ENCODE results near the gene UBA52.

UBA52 gene

DNA sequence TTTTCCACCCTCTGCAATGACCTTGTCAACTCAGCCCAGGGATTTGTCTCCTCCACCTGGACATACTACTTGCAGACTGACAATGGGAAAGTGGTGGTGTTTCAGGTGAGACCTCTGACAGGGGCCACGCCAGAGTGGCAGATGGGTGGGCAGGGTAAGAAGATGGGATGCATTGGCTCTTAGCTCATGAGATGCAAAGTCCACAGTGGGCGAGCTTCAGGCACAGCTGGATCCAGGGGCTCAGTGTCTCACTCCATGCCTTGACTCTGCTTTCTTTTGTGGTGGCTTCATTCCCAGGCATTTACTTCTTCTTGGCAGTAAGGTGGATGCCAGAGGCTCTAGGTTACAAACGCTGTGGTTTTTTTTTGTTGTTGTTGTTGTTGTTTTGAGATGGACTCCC, 44.4 kb downstream of the UBA52 start:
- no peaks in the 10 kb centered on the region for H3K9me3 Mint-ChIP-seq
- H3K36me3 Mint-ChIP-seq (ENCODE audit: low read depth), result no peaks in the 10 kb centered on the region
- H3K4me3 Mint-ChIP-seq, result no peak overlapping the region
- H3K4me1 Mint-ChIP-seq, result peaks cover 14% of the 10 kb centered on the region
- H3K27me3 Mint-ChIP-seq, result peaks cover 54% of the 10 kb centered on the region
- DNase-seq, result no peak
- H3K27ac Mint-ChIP-seq, result no peak overlapping the region
- ATAC-seq, result no peak

DNA sequence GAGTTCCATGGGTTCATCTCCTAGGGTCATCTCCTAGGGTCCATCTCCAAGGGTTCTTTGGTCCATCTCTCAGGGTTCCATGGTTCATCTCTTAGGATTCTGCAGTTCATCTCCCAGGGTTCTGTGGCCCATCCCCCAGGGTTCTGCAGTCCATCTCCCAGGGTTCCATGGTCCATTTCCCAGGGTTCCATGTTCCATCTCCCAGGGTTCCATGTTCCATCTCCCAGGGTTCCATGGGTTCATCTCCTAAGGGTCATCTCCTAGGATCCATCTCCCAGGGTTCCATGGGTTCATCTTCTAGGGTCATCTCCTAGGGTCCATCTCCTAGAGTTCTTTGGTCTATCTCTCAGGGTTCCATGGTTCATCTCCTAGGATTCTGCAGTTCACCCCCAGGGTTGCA, 45.9 kb downstream of the UBA52 start:
- ATAC-seq, result no peak
- peaks cover 45% of the 10 kb centered on the region for H3K27me3 Mint-ChIP-seq

DNA sequence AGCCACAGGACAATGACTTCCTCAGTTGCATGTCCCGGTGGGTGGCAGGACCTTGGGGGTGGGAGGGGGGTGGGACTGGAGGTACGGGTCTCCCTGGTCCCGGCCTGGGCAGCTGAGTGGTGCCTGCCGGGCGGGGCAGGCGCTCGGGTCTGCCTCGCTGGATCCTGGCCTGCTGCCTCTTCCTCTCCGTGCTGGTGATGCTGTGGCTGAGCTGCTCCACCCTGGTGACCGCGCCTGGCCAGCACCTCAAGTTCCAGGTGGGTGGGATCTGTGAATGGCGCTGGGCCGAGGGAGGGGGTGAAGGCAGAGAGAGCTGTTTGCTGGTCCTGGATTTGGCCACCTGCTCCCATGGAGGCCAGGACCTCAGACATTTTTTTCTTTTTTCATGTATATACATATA, 46.6 kb downstream of the UBA52 start:
- H3K27ac Mint-ChIP-seq, result no peak overlapping the region
- no peaks in the 10 kb centered on the region for H3K36me3 Mint-ChIP-seq (ENCODE audit: low read depth)
- H3K4me1 Mint-ChIP-seq, result peaks cover 3% of the 10 kb centered on the region
- H3K27me3 Mint-ChIP-seq, result peaks cover 45% of the 10 kb centered on the region
- no peak overlapping the region for H3K4me3 Mint-ChIP-seq
- ATAC-seq (no peak), DNase-seq (no peak)
- no peaks in the 10 kb centered on the region for H3K9me3 Mint-ChIP-seq

More for the DNA sequence above, 45.9 kb downstream of the UBA52 start:
- Mint-ChIP-seq H3K27ac (no peak overlapping the region), H3K9me3 (no peaks in the 10 kb centered on the region), H3K36me3 (ENCODE audit: low read depth) (no peaks in the 10 kb centered on the region), H3K4me3 (no peak overlapping the region), H3K4me1 (peaks cover 4% of the 10 kb centered on the region)
- no peak for DNase-seq

DNA sequence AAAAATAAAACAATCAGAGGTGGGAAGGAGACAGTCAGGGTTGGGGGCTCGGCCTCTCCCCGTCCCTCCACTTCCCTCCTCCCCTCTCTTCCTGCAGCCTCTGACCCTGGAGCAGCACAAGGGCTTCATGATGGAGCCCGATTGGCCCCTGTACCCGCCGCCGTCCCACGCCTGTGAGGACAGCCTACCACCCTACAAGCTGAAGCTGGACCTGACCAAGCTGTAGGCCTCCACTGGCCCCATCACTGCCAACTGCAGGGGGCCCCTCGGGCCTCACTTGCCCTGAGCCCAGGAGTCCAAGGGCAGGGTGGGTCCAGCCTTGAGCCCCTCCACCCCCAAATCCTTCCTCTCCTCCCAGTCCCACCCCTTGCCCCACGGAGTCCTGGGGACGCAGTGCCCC, 48.7 kb downstream of the UBA52 start:
- Mint-ChIP-seq H3K27ac (no peak overlapping the region), H3K27me3 (peaks cover 26% of the 10 kb centered on the region), H3K4me1 (no peaks in the 10 kb centered on the region), H3K9me3 (no peaks in the 10 kb centered on the region), H3K36me3 (ENCODE audit: low read depth) (no peaks in the 10 kb centered on the region), H3K4me3 (no peak overlapping the region)
- DNase-seq, result no peak
- no peak for ATAC-seq

DNA sequence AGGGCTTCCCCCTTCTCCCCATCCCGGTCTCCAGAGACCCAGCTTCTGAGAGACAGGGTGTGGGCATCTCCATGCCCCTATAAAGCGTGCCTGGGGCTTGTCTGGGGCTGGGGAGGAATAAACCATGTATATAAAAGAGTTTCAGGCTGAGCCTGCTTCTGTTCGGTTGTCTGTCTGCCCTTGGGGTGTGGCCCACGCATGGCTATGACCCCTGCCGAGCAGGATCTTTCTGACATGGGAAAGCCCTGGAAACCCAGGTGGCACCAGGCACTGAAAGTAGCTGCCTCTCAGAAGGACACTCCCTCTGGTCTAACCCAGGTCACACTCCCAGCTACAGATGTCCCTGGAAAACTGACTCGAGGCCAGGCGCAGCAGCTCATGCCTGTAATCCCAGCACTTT, 49.2 kb downstream of the UBA52 start:
- DNase-seq (no peak), ATAC-seq (no peak)
- Mint-ChIP-seq H3K4me3 (no peak overlapping the region), H3K27ac (no peak overlapping the region), H3K9me3 (no peaks in the 10 kb centered on the region), H3K4me1 (no peaks in the 10 kb centered on the region), H3K36me3 (ENCODE audit: low read depth) (no peaks in the 10 kb centered on the region), H3K27me3 (peaks cover 20% of the 10 kb centered on the region)

DNA sequence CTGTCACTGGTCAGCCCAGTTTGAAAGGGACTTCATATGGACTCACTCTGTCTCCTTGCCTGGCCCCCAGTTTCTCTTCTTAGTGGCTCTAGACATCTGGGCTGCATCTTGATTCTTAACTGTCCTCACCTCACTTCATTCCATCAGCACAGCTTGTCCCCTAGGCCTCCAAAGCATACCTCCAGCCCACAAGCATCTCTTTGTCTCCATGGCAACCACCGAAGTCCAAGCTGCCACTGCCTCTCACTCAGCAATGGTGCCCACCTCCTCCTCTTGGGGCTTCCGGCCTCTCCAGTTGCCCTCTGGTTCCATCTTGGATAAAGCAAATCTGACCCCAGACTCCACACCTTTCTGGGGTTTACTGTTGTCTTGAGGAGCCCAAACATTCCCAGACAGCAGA, 55.2 kb downstream of the UBA52 start:
- DNase-seq (no peak), ATAC-seq (no peak)
- Mint-ChIP-seq H3K27ac (no peak overlapping the region), H3K9me3 (no peaks in the 10 kb centered on the region), H3K36me3 (ENCODE audit: low read depth) (no peaks in the 10 kb centered on the region), H3K4me3 (no peak overlapping the region), H3K4me1 (no peaks in the 10 kb centered on the region), H3K27me3 (peaks cover 5% of the 10 kb centered on the region)

All from activated naive CD8-positive, alpha-beta T cell treated with anti-CD3 and anti-CD28 coated beads, Interleukin-2, amount 50 U/mL, for 24 hours (primary cell).